Activated CD8-positive, alpha-beta memory T cell treated with anti-CD3 and anti-CD28 coated beads for 4 hours (primary cell): ENCODE data around the gene DNM2.
A peak's percentile ranks its signal among the peaks of the same experiment; 100 is the strongest.
"Not testable (repeated sequence)": the region's sequence is repeated elsewhere in the genome, so short reads cannot be mapped to it uniquely, and the experiment has no call there.

ENCODE experiments used
- DNase-seq, 2 donors: peaks; one replicate each; pipeline ENCODE4 v3.0.0-alpha.2; 2020; ENCODE audit warnings: low read depth in 2 of 2

The DNM2 gene

GRCh38 chr19:10752237-10752912 lies 34.5 kb downstream of the DNM2 start:
- no peak for DNase-seq

GRCh38 chr19:10752913-10753704 lies 35.2 kb downstream of the DNM2 start:
- DNase-seq = no peak

GRCh38 chr19:10756371-10756770 lies 38.5 kb downstream of the DNM2 start:
- DNase-seq = no peak

- DNase-seq = no peak
These were observed 38.9 kb downstream of the DNM2 start for GRCh38 chr19:10756791-10757190.

- not testable (repeated sequence) for DNase-seq
These were observed 40.2 kb downstream of the DNM2 start for GRCh38 chr19:10758050-10758449.

GRCh38 chr19:10758978-10759377 lies 41.1 kb downstream of the DNM2 start:
- DNase-seq = no peak

- peak; percentile 21 for DNase-seq
These were observed 42.5 kb downstream of the DNM2 start for GRCh38 chr19:10760273-10760944.

- DNase-seq = no peak
These were observed 43.8 kb downstream of the DNM2 start for GRCh38 chr19:10761443-10762250.

- no peak for DNase-seq
These were observed 44.8 kb downstream of the DNM2 start for GRCh38 chr19:10762656-10763055.

- DNase-seq = no peak
These were observed 45.5 kb downstream of the DNM2 start for GRCh38 chr19:10763411-10763810.

GRCh38 chr19:10763828-10764339 lies 46.0 kb downstream of the DNM2 start:
- DNase-seq = no peak

- DNase-seq = no peak
These were observed 46.5 kb downstream of the DNM2 start for GRCh38 chr19:10764340-10764894.

- DNase-seq = no peak
These were observed 48.3 kb downstream of the DNM2 start for GRCh38 chr19:10766049-10766623.

- no peak for DNase-seq
These were observed 48.9 kb downstream of the DNM2 start for GRCh38 chr19:10766671-10767201.

- no peak for DNase-seq
These were observed 49.8 kb downstream of the DNM2 start for GRCh38 chr19:10767726-10768125.

- DNase-seq = no peak
These were observed 50.5 kb downstream of the DNM2 start for GRCh38 chr19:10768369-10768768.

- no peak for DNase-seq
These were observed 51.1 kb downstream of the DNM2 start for GRCh38 chr19:10768936-10769335.

- DNase-seq = no peak
These were observed 51.9 kb downstream of the DNM2 start for GRCh38 chr19:10769533-10770491.

- no peak for DNase-seq
These were observed 56.1 kb downstream of the DNM2 start for GRCh38 chr19:10773969-10774368.

- no peak for DNase-seq
These were observed 57.0 kb downstream of the DNM2 start for GRCh38 chr19:10774893-10775292.
